Activated naive CD4-positive, alpha-beta T cell treated with anti-CD3 and anti-CD28 coated beads, Interleukin-2, amount 50 U/mL, for 16 hours (primary cell): Measurements from ENCODE around the gene AEN.
"Not testable (repeated sequence)": the region's sequence is repeated elsewhere in the genome, so short reads cannot be mapped to it uniquely, and the experiment has no call there.

Source experiments
- DNase-seq: peaks from one replicate; pipeline ENCODE4 v3.0.0-alpha.2; 2020

The AEN gene

DNA sequence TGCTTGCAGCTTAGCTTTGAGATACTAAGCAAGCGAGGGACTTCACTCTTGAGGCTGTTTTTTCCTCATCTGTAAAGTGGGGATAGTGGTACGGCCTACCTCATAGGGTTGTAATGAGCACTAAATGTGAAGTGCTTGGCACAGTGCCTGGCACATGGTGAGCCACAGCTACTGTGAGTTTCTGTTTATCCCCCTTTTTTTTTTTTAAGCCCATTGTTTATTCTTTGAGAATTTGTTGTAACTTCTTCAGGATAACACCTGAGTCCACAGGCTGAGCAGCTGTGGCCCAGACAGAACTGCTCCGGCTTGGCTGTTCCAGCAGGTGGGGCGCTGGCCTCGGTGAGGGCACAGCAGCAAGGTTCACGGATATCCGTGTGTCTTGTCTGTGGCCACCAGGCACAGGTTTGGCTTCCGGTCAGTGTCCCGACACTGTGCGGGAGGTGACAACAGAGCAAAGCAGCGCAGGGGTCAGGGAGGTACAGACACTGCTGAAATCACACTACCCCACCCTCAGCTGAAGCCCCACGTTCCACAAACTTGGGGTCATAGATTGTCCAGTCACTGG lies 10.4 kb downstream of the AEN start:
- DNase-seq = no peak

GRCh38 chr15:88632797-88633196 lies 11.7 kb downstream of the AEN start:
- not testable (repeated sequence) for DNase-seq

DNA sequence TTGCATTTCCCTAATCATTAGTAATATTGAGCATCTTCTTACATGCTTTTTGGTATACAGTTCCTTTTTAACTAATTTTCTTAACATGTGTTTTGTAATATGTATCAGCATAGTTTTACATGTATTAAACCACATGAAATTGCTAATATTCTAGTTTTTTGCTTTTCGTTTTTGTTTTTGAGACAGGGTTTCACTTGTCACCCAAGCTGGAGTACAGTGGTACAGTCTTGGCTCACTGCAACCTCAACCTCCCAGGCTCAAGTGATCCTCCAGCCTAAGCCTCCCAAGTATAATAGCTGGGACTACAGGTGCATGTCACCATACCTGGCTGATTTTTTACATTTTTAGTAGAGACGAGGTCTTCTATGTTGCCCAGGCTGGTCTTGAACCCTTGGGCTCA lies 13.3 kb downstream of the AEN start:
- DNase-seq = no peak

DNA sequence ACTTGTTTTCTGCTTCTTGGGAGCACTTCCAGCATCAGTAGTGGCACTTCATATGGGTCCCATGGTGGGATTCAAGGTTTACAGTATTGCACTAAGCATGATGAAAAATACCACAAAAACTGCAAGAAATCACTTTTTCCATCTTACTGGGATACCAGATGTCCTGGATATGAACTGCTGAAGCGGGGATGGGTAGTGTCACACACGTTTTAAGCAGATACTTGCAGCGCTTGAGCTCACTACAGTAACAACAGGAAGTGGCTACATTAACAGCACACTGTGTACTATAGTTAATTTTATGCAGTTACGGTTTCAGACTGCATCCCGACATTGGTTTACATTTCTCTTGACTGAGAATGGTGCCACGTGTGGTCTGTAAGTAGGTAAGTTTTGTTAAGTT lies 14.2 kb downstream of the AEN start:
- no peak for DNase-seq

GRCh38 chr15:88636050-88636449 lies 14.9 kb downstream of the AEN start:
- peak; percentile 60 for DNase-seq

GRCh38 chr15:88636654-88637053 lies 15.5 kb downstream of the AEN start:
- DNase-seq = no peak

DNA sequence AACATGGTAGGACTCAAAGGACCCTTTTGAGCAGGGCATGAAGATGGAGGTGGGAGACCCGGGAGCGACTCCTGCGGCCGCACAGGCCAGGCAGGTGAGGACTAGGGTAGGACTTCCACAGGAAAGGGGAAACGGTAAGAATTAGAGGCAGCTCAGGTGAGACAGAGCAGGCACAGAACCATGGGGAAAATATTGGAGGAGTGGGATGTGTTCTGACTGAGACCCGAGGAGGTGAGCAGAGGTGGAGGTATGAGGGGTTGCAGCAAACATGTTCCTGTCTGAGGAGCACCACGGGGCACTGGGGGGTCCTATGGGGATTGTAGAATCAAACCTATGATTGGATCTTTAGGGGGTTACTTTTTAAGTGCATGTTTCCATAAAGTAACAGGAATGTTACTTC lies 16.3 kb downstream of the AEN start:
- DNase-seq = no peak

DNA sequence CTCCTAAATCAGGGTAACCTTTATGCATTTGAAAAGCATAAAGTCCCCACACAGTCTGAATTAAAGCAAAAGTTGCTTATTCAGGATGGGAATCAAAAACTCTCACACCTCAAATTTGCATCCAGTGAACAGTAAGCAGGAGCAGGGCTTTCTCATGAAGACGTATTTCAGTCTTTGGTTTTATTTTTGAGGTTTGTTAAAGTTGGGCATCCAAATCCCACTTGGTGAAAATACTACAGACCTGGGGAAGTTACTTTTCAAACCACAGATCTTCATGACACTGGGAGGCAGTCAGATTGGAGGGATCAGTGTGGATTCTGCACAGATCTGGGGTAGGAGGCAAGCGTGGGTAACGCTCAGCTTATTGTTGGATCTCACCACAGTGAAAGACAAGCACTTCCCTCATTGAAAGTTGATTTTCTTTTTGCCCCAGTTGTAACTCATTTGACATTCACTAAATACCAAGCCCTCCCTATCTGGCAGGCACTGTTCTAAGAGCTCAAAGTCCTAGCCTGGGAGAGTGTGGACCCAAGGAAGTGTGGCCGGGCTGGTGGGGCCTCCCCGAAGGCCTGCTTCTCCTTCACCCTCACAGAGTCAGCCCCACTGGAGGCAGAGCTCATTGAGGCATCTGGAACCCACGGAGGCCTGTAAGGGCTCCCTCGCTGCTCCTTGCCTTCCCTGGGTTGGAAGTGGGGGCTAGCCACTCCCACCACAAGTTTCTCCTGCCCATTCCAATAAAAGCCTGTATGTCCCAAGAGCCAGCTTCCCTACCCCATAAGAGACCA lies 16.9 kb downstream of the AEN start:
- DNase-seq = no peak

GRCh38 chr15:88638626-88639372 lies 17.7 kb downstream of the AEN start, which contains the start of gene ISG20:
TSS of gene ISG20 (plus strand) at chr15:88639016. CDS start at chr15:88639367, 351 bp downstream.
- peak; percentile 96 for DNase-seq

DNA sequence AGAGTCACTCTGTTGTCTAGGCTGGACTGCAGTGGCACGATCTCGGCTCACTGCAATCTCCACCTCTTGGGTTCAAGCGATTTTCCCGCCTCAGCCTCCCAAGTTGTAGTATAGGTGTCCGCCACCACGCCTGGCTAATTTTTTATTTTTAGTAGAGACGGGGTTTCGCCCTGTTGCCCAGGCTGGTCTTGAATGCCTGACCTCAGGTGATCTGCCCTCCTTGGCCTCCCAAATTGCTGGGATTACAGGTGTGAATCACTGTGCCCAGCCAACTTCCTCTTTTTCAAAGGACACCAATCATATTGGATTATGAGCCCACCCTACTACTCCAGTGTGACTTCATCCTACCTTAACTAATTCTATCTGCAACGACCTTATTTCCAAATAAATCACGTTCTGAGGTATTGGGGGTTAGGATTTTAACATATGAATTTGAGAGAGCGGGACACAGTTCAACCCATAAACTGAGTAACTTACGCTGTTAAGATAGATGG lies 20.9 kb downstream of the AEN start:
- no peak for DNase-seq

- not testable (repeated sequence) for DNase-seq
These were observed 21.4 kb downstream of the AEN start for GRCh38 chr15:88642514-88642913.

- DNase-seq = no peak
These were observed 23.6 kb downstream of the AEN start for GRCh38 chr15:88644741-88645140.

GRCh38 chr15:88645171-88646087 lies 24.3 kb downstream of the AEN start:
- no peak for DNase-seq

GRCh38 chr15:88646088-88646405 lies 24.9 kb downstream of the AEN start:
- DNase-seq = no peak

GRCh38 chr15:88646951-88647350 lies 25.8 kb downstream of the AEN start:
- DNase-seq = no peak

GRCh38 chr15:88647351-88648105 lies 26.4 kb downstream of the AEN start:
- DNase-seq = no peak

DNA sequence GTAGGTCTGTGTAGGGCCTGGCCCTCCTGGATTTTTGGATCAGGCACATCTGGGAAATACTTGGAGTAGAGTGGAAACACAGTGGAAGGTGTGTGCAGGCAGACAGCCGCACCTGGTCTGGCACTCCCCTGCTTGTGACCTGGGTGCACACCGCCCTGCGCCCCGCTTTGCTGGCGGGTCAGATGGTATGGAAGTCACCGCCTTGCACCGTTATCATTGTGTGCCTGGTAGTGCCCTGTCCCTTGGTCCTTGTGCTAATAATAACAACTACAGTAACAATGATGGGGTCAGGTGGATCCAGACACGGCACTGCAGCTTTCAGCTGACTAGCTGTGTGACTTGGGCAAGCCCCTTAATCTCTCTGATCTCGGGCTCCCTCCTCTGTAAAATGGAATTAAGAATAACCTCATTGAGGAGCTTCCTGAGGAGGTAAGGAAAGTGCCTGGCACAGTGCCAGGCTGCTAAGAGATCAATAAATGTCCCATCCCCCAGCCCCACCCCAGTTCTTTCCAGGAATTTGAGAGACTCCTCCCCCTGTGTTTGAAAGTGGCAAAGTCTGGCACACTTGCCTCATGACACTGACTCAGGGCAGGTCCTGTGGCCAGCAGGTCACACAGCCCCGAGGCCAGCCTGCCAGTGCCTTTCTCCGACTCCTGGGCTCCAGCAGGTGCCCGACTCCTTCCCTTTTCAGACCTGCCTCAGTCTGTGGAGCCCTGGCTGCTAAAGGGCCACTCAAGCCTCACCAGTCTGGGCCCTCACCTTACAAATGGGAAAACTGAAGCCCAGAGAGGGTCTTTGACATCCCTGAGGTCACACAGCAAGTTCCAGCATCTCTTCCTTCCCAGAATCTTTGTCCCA lies 27.4 kb downstream of the AEN start:
- DNase-seq = no peak

GRCh38 chr15:88649286-88649733 lies 28.2 kb downstream of the AEN start:
- peak; percentile 74 for DNase-seq

DNA sequence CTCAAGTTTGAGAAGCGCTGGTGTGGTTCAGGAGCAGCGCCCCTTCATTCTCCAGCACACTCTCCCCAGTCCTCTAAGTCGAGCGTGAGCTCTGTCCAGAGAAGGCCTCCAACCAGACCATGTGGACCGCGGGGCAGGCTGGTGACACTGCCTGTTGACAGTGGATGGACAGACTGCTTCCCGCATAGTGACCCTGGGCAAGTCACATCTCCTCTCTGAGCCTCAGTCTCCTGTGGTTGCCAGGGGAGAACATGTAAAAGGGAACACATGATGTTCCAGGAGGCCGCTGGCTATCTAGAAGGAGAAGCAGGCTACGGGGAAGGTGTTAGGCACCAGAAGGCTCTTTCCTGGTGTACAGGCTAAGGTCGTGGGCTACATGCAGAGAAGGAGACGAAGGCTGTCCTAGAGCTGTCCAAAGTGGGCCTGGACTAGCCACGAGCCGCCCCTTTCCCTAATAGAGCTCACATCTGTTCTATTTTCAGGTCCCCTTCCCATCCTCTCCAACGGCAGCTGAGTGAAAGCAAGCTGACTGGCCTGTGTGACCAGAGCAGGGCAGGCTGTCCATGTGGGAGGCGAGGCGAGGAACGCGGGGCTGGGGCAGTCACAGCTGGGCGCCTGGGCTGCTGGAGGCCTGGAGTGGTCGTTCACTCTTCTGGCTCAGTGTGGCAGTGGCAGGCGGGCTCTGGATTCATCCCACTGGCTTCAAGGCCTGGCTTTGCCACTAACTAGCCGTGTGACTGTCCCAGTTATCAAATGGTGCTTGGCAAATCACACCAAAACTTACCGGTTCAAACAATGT lies 28.8 kb downstream of the AEN start:
- DNase-seq = no peak

DNA sequence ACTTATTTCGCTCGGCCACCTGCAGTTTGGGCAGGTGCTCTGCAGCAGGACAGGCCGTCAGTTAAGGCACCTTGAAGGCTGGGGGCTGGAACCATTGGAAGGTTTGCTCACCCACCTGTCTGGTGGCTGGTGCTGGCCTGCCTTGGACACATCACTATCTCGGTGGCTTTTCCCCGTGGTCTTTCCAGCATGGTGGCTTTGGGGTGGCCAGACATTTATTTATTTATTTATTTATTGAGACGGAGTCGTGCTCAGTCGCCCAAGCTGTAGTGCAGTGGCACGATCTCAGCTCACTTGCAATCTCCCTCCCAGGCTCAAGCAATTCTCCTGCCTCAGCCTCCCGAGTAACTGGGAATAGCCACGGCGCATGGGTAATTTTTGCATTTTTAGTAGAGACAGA lies 29.4 kb downstream of the AEN start:
- no peak for DNase-seq
